MCF 10A (cell line): ENCODE measurements around the gene CNOT10. TPM values are rescaled to one million over a fixed set of nuclear protein-coding genes. Genes with fewer than 3 reads are reported as not detected.

Source experiments
- BruUV-seq: library from RNA; stranded (reverse); fragments of 400-500 nt; replicated peaks from 2 replicates; lab custom pipeline; 2021; lab: Mats Ljungman, UMichigan
- CTCF ChIA-PET: fragments of 300-600 bp; sonication (Branson Sonifier 250); formaldehyde crosslinking; extraction: SDS; loops from one replicate; lab custom pipeline; 2021; ENCODE audit warnings: antibody characterized with exemption, inconsistent platforms; lab: Yijun Ruan, JAX
- POLR2A ChIA-PET: fragments of 300-600, 350-650 bp; sonication (Branson Sonifier 250); formaldehyde crosslinking; extraction: SDS; loops from one replicate; lab custom pipeline; 2020; ENCODE audit warnings: antibody characterized with exemption, inconsistent platforms; lab: Yijun Ruan, JAX
- DNase-seq: peaks from one replicate; pipeline ENCODE4 v3.0.0-alpha.2; 2018; ENCODE audit not compliant: unreplicated experiment
- H3K27ac Mint-ChIP-seq: one replicate; pipeline ENCODE4 v1.8.0; 2022; ENCODE audit warnings: mild to moderate bottlenecking, low read depth, mixed read lengths; ENCODE audit not compliant: unreplicated experiment
- H3K27me3 Mint-ChIP-seq: one replicate; pipeline ENCODE4 v1.8.0; 2022; ENCODE audit warnings: mixed read lengths; ENCODE audit not compliant: insufficient read depth, unreplicated experiment
- H3K36me3 Mint-ChIP-seq: one replicate; pipeline ENCODE4 v1.8.0; 2022; ENCODE audit warnings: mild to moderate bottlenecking, moderate library complexity, mixed read lengths; ENCODE audit not compliant: insufficient read depth, unreplicated experiment
- H3K4me1 Mint-ChIP-seq: one replicate; pipeline ENCODE4 v1.8.0; 2022; ENCODE audit warnings: mixed read lengths; ENCODE audit not compliant: insufficient read depth, unreplicated experiment
- H3K4me3 Mint-ChIP-seq: one replicate; pipeline ENCODE4 v1.8.0; 2022; ENCODE audit warnings: mild to moderate bottlenecking, moderate library complexity, mixed read lengths; ENCODE audit not compliant: unreplicated experiment
- H3K9me3 Mint-ChIP-seq: one replicate; pipeline ENCODE4 v1.8.0; 2022; ENCODE audit warnings: mixed read lengths; ENCODE audit not compliant: unreplicated experiment
- intact Hi-C: fragments of 100-400 bp; cut with micrococcal nuclease; formaldehyde crosslinking; loops from 2 replicates; pipeline ENCODE4 v1.14.1; 2022
- total RNA-seq: library from RNA; stranded (reverse); gene quantifications from 2 replicates; pipeline ENCODE4 v1.2.3, GENCODE V29; 2022
- TF ChIP-seq, protein P1 (sequence below): fragments of 200-600 bp; IDR thresholded peaks from one replicate; pipeline ENCODE4 v1.8.0; 2022; ENCODE audit warnings: antibody characterized with exemption, mild to moderate bottlenecking; ENCODE audit not compliant: unreplicated experiment

The CNOT10 gene
- total RNA-seq, 1 experiment from 2014 or later, result 53.1 TPM

DNA sequence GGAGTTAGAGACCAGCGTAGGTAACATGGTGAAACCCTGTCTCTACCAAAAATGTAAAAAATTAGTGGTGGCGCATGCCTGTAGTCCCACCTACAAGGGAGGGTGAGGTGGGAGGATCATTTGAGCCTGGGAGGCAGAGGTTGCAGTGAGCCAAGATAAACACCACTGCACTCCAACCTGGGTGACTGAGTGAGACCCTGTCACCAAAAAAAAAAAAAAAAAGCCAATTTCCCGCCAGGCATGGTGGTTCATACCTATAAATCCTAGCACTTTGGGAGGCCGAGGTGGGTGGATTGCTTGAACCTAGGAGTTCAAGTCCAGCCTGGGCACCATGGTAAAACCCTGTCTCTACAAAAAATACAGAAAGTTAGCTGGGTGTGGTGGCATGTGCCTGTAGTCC is 6.9 kb downstream of the CNOT10 start:
- Mint-ChIP-seq H3K4me3 (no peak overlapping the region), H3K27ac (no peak overlapping the region), H3K36me3 (peaks cover 24% of the 10 kb centered on the region), H3K9me3 (no peaks in the 10 kb centered on the region), H3K4me1 (peaks cover 12% of the 10 kb centered on the region), H3K27me3 (no peaks in the 10 kb centered on the region)
- intact Hi-C loops, result no loop called here
- TF ChIP-seq, protein P1, sequence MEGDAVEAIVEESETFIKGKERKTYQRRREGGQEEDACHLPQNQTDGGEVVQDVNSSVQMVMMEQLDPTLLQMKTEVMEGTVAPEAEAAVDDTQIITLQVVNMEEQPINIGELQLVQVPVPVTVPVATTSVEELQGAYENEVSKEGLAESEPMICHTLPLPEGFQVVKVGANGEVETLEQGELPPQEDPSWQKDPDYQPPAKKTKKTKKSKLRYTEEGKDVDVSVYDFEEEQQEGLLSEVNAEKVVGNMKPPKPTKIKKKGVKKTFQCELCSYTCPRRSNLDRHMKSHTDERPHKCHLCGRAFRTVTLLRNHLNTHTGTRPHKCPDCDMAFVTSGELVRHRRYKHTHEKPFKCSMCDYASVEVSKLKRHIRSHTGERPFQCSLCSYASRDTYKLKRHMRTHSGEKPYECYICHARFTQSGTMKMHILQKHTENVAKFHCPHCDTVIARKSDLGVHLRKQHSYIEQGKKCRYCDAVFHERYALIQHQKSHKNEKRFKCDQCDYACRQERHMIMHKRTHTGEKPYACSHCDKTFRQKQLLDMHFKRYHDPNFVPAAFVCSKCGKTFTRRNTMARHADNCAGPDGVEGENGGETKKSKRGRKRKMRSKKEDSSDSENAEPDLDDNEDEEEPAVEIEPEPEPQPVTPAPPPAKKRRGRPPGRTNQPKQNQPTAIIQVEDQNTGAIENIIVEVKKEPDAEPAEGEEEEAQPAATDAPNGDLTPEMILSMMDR, result no peak
- ChIA-PET CTCF (no interaction called here), POLR2A (no interaction called here)
- no TSS peak for BruUV-seq
- DNase-seq, result no peak

DNA sequence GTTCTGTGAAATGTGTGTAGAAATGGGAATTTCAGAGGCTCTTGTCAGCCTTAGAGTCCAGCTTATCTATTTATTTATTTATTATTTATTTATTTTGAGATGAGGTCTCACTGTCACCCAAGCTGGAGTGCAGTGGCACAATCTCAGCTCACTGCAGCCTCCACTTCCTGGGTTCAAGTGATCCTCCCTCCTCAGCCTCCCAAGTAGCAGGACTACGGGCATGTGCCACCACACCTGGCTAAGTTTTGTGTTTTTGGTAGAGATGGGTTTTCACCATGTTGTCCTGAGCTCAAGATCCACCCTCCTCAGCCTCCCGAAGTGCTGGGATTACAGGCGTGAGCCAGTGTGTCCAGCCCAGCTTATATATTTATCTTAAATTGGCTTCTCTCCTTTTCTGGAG is 11.5 kb downstream of the CNOT10 start:
- Mint-ChIP-seq H3K36me3 (no peaks in the 10 kb centered on the region), H3K27me3 (no peaks in the 10 kb centered on the region), H3K4me1 (no peaks in the 10 kb centered on the region), H3K4me3 (no peak overlapping the region), H3K27ac (no peak overlapping the region), H3K9me3 (no peaks in the 10 kb centered on the region)
- no peak for DNase-seq
- no TSS peak for BruUV-seq
- ChIA-PET CTCF (interaction anchor here (0.6 to 1.1 kb wide), 3 partner anchors 24 to 236 kb away, joined by 3 to 4 read pairs (median 3); no protein-coding TSS in a partner anchor), POLR2A (interaction anchor here (0.6 to 3.9 kb wide), 2 partner anchors 11 to 1091 kb away, joined by 3 to 12 read pairs; partner anchors contain the start of gene CNOT10)
- intact Hi-C loops, result no loop called here
- TF ChIP-seq, protein P1, result no peak

DNA sequence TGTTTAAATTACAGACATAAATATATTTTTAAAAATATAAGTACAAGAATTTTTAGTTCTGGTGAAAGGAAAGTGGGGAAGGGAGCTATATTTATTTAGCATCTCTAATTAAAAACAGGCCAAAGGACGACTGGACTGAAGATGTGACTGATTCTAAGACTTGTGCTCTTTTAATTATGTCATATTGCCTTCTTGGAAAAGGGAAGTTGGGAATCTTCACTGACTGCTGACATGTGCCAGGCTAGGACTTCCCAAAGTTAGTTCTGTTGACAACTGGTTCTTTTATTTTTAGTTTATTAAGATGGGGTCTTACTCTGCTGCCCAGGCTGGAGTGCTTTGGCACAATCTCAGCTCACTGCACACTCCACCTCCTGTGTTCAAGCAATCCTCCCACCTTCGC is 13.5 kb downstream of the CNOT10 start:
- no peak for DNase-seq
- H3K9me3 Mint-ChIP-seq, result no peaks in the 10 kb centered on the region
- intact Hi-C loops, result no loop called here
- H3K27me3 Mint-ChIP-seq, result no peaks in the 10 kb centered on the region
- POLR2A ChIA-PET, result interaction anchor here (1.9 kb wide), 1 partner anchor 14 kb away, joined by 6 read pairs; the partner anchor contains the start of gene CNOT10
- H3K36me3 Mint-ChIP-seq, result no peaks in the 10 kb centered on the region
- no TSS peak for BruUV-seq
- no peak overlapping the region for H3K4me3 Mint-ChIP-seq
- H3K27ac Mint-ChIP-seq, result no peak overlapping the region
- peaks cover 4% of the 10 kb centered on the region for H3K4me1 Mint-ChIP-seq
- TF ChIP-seq, protein P1, result no peak
- CTCF ChIA-PET, result interaction anchor here (0.9 kb wide), 2 partner anchors 11 to 377 kb away, joined by 3 to 4 read pairs; no protein-coding TSS in a partner anchor

DNA sequence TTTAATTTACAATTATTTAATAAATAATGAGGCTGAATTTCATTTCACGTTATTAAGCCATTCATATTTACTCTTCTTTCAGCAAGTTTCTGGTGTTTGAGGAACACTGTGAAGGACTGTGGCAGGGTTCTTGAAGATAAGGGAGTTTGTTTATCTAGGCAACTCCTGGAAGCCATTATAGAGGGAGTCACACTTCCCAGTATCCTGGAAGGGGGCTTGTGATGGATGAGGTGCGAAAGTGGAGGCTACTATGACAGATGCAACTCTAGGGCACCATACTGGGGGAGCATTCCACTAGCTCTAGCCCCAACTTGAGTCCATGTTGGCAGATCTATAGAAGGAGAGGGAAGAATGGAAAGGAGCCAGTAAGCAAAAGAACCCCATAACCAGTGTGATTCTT is 14.4 kb downstream of the CNOT10 start:
- H3K36me3 Mint-ChIP-seq, result no peaks in the 10 kb centered on the region
- H3K27ac Mint-ChIP-seq, result no peak overlapping the region
- H3K4me3 Mint-ChIP-seq, result no peak overlapping the region
- H3K27me3 Mint-ChIP-seq, result no peaks in the 10 kb centered on the region
- ChIA-PET CTCF (no interaction called here), POLR2A (no interaction called here)
- intact Hi-C loops, result no loop called here
- no peaks in the 10 kb centered on the region for H3K9me3 Mint-ChIP-seq
- DNase-seq, result no peak
- H3K4me1 Mint-ChIP-seq, result peaks cover 5% of the 10 kb centered on the region
- TF ChIP-seq, protein P1, result no peak
- no TSS peak for BruUV-seq
